ENCODE results near the gene TMEM132A. TPM values are rescaled to one million over a fixed set of nuclear protein-coding genes. Genes with fewer than 3 reads are reported as not detected.

TMEM132A gene
- total RNA-seq, 2 donors from 2014 or later = 7.7 to 8.4 TPM

GRCh38 chr11:60938500-60938899 is 14.2 kb downstream of the TMEM132A start:
- no peaks in the 10 kb centered on the region for H3K27me3 ChIP-seq (replicated peaks; ENCODE audit: insufficient read depth)
- H3K4me1 ChIP-seq (ENCODE audit: control insufficient read depth in 1 of 2, low read depth in 2 of 2) = no peaks in the 10 kb centered on the region
- no peak for DNase-seq (ENCODE audit: low spot score)
- H3K9me3 ChIP-seq = no peaks in the 10 kb centered on the region
- H3K4me3 ChIP-seq = no peak overlapping the region
- H3K27ac ChIP-seq = no peak overlapping the region
- ATAC-seq (ENCODE audit: insufficient number of reproducible peaks, low FRiP score, low read depth) = no peak
- H3K36me3 ChIP-seq = peaks cover 15% of the 10 kb centered on the region
- no peak for TF ChIP-seq CTCF (IDR thresholded peaks at IDR 0.05)

GRCh38 chr11:60939301-60939700 is 15.0 kb downstream of the TMEM132A start:
- Histone ChIP-seq H3K27me3 (replicated peaks; ENCODE audit: insufficient read depth) (no peaks in the 10 kb centered on the region), H3K9me3 (no peaks in the 10 kb centered on the region), H3K4me1 (ENCODE audit: control insufficient read depth in 1 of 2, low read depth in 2 of 2) (no peaks in the 10 kb centered on the region), H3K27ac (no peak overlapping the region), H3K36me3 (peaks cover 15% of the 10 kb centered on the region), H3K4me3 (no peak overlapping the region)
- no peak for ATAC-seq (ENCODE audit: insufficient number of reproducible peaks, low FRiP score, low read depth)
- no peak for DNase-seq (ENCODE audit: low spot score)
- TF ChIP-seq CTCF (IDR thresholded peaks at IDR 0.05) = no peak

GRCh38 chr11:60939855-60940254 is 15.6 kb downstream of the TMEM132A start:
- no peak for TF ChIP-seq CTCF (IDR thresholded peaks at IDR 0.05)
- H3K27me3 ChIP-seq (replicated peaks; ENCODE audit: insufficient read depth) = no peaks in the 10 kb centered on the region
- H3K4me3 ChIP-seq = no peak overlapping the region
- no peaks in the 10 kb centered on the region for H3K4me1 ChIP-seq (ENCODE audit: control insufficient read depth in 1 of 2, low read depth in 2 of 2)
- peaks cover 15% of the 10 kb centered on the region for H3K36me3 ChIP-seq
- ATAC-seq (ENCODE audit: insufficient number of reproducible peaks, low FRiP score, low read depth) (no peak), DNase-seq (ENCODE audit: low spot score) (no peak)
- H3K27ac ChIP-seq = no peak overlapping the region
- no peaks in the 10 kb centered on the region for H3K9me3 ChIP-seq

- Histone ChIP-seq H3K4me3 (no peak overlapping the region), H3K36me3 (peaks cover 18% of the 10 kb centered on the region), H3K27ac (no peak overlapping the region), H3K4me1 (ENCODE audit: control insufficient read depth in 1 of 2, low read depth in 2 of 2) (peaks cover 0 to 3% of the 10 kb centered on the region in 2 donors), H3K27me3 (replicated peaks; ENCODE audit: insufficient read depth) (no peaks in the 10 kb centered on the region), H3K9me3 (no peaks in the 10 kb centered on the region)
- no peak for TF ChIP-seq CTCF (IDR thresholded peaks at IDR 0.05)
- DNase-seq (ENCODE audit: low spot score) (no peak), ATAC-seq (ENCODE audit: insufficient number of reproducible peaks, low FRiP score, low read depth) (no peak)
Measured at GRCh38 chr11:60941371-60942119, 17.3 kb downstream of the TMEM132A start.

- H3K27ac ChIP-seq = no peak overlapping the region
- peaks cover 20% of the 10 kb centered on the region for H3K36me3 ChIP-seq
- H3K4me1 ChIP-seq (ENCODE audit: control insufficient read depth in 1 of 2, low read depth in 2 of 2) = peaks cover 0 to 3% of the 10 kb centered on the region in 2 donors
- H3K27me3 ChIP-seq (replicated peaks; ENCODE audit: insufficient read depth) = no peaks in the 10 kb centered on the region
- ATAC-seq (ENCODE audit: insufficient number of reproducible peaks, low FRiP score, low read depth) = no peak
- H3K4me3 ChIP-seq = no peak overlapping the region
- H3K9me3 ChIP-seq = no peaks in the 10 kb centered on the region
- no peak for DNase-seq (ENCODE audit: low spot score)
- no peak for TF ChIP-seq CTCF (IDR thresholded peaks at IDR 0.05)
Measured at GRCh38 chr11:60942219-60942618, 18.0 kb downstream of the TMEM132A start.

Measured in thoracic aorta (tissue), 2 donors.